Ecto neural progenitor cell (in vitro differentiated cells): ENCODE measurements around the gene BFAR.
"Not testable (repeated sequence)": the region's sequence is repeated elsewhere in the genome, so short reads cannot be mapped to it uniquely, and the experiment has no call there.

Experiments
- DNase-seq: peaks from one replicate; pipeline ENCODE4 v3.0.0-alpha.2; 2018; ENCODE audit warnings: low spot score

The BFAR gene, protein sequence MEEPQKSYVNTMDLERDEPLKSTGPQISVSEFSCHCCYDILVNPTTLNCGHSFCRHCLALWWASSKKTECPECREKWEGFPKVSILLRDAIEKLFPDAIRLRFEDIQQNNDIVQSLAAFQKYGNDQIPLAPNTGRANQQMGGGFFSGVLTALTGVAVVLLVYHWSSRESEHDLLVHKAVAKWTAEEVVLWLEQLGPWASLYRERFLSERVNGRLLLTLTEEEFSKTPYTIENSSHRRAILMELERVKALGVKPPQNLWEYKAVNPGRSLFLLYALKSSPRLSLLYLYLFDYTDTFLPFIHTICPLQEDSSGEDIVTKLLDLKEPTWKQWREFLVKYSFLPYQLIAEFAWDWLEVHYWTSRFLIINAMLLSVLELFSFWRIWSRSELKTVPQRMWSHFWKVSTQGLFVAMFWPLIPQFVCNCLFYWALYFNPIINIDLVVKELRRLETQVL

GRCh38 chr16:14632693-14633569 lies at the start of gene BFAR:
Gene BFAR (plus strand): TSS chr16:14632951. CDS start chr16:14644347, 11,396 bp downstream.
- peak; percentile 99 for DNase-seq

DNA sequence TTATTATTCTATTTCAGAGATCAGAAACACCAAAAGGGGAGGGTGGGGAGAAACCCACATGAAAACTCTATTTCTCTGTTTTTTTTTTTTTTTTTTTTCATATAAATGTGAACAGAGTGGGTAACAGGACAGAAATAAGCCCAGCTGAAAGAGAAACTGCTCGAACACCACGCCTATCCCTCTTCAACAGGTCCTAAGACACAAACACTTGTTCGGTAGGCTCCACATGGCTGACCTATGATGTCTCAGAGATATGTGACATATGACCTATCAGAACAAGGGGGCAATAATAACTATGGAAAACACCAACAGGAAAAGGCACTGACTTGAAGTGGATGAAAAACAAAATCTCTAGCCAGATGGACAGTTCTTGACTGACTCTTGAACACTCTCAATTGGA lies 47.5 kb upstream of the BFAR start:
- DNase-seq: no peak

DNA sequence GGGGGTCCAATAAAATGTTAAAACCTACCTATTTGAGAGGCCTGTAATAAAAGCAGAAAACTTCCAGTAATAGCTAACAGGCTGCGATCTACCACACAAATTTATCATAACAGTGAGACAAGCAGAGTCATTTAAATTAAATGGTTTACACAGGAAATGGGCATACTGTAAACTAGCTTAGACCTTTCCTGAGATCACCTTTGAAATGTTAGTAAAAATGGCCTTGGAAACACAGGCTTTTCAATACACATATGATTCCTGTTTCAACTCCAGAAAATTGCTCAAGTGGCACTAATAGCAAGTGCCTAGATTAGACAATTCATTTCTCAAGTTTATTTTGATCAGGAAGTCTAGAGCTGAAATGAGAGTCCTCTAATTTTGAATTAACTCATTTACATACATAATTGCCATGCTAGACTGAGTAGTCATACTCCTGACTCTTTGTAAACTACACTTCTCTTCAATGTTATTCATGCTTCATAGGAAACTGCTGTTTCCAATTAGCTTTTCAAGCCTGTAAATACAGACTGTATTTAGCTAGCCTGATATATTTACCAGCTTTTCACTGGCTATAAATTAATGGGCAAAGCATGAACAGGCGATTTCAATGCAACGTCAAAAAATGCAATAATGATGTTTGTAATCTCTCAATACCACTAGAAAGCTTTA lies 46.0 kb upstream of the BFAR start:
- DNase-seq: no peak

DNA sequence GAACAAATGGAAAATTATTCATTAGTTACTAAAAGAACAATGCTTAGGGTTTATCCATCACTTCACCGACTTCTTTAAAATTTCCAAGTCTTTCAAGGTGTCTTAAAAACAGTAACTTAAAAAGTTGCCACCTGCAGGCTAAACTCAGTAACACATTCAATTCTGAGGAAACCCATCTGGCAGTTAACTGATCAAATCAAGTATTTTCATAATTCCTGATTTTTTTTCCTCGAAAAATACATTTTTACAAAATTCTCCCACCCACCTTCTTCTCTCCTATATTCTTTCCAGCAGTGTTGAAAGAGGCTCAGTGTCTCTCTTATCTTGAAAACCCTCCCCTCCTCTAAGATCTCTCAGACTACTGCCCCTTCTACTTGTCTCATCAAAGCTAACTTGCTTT lies 32.6 kb upstream of the BFAR start:
- DNase-seq: no peak

GRCh38 chr16:14602443-14602963 lies 30.2 kb upstream of the BFAR start:
- no peak for DNase-seq

- DNase-seq: no peak
Measured at GRCh38 chr16:14606102-14606501, 26.6 kb upstream of the BFAR start.

GRCh38 chr16:14608111-14608566 lies 24.6 kb upstream of the BFAR start:
- DNase-seq: no peak

DNA sequence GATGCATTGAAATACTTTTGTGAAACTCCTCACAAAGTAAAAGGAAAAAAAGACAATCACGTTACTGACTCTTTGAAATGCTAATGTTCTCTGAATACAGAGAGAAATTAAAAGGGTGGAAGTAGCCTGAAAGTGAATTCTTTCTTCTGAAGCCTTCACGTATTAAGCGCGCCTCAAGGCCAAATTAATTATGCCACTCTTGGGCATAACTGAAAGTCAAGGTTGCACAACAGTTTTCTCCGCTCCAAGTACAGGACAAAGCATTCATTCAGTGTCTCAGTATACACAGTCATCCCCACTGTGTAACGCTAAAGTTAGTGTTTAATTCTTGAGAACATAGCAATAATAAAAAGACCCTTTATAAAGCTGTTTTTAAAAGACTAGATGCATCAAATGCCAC lies 24.1 kb upstream of the BFAR start:
- no peak for DNase-seq

DNA sequence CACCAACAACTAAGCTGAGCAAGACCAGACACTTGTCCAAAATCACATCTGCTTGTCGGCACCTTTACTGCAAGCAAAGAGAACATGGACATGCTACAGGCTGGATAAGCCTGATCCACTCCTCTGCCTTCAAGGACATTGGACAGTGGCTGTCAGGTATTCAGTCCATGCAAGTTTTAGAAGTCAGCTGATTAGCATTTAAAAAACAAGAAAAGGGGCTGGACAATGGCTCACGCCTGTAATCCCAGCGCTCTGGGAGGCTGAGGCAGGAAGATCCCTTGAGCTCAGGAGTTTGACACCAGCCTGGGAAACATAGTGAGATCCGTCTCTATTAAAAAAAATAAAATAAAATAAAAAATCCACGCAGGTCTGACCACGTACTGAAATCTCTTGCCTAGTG lies 23.0 kb upstream of the BFAR start:
- DNase-seq: no peak

DNA sequence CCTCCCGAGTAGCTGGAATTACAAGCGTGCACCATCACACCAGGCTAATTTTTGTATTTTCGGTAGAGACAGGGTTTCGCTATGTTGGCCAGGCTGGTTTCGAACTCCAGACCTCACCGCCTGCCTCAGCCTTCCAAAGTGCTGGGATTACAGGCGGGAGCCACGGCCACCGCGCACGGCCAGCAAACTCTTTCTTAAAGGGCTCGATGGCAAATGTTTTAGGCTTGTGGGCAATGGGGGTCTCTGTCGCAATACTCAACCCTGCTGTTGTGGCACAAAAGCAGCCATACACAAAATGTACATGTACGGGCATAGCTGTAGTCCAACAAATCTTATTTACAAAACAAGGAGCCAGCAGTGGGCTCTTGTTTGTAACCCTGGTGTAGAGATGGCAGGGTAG lies 21.1 kb upstream of the BFAR start:
- DNase-seq: no peak

DNA sequence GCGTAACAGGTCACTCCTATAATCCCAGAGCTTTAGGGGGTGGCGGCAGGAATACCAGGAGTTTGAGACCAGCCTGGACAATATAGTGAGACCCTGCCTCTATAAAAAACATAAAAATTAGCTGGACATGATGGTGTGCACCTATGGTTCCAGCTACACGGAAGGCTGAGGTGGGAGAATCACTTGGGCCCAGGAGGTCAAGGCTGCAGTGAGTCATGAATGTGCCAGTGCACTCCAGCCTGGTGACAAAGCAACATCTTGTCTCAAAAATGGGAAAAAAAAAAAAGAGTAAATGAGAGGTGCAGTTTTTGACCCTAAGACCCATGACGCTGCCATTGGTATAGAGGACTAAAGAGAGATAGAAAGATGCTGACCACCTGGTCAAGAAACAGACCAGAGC lies 18.8 kb upstream of the BFAR start:
- no peak for DNase-seq

- no peak for DNase-seq
Measured at GRCh38 chr16:14616280-14616679, 16.5 kb upstream of the BFAR start.

GRCh38 chr16:14618566-14618965 lies 14.2 kb upstream of the BFAR start:
- no peak for DNase-seq

DNA sequence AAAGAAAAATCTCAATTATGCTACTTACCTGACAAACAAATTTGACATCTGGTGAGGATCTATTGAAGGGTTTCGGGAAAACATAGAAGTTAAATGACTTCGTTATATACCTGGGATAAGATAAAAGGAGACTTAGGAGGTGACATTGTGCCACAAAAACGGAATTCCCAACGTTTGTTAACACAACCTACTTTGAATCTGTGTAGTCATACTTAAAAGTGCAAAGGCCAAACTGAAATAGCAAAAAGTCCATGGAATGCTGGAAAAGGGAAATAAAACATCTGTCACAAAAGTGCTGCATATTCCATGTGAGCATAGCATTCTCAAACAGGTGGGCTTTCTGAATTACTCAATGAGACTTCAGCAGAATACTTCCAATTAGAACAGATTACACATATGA lies 5.7 kb upstream of the BFAR start:
- no peak for DNase-seq

DNA sequence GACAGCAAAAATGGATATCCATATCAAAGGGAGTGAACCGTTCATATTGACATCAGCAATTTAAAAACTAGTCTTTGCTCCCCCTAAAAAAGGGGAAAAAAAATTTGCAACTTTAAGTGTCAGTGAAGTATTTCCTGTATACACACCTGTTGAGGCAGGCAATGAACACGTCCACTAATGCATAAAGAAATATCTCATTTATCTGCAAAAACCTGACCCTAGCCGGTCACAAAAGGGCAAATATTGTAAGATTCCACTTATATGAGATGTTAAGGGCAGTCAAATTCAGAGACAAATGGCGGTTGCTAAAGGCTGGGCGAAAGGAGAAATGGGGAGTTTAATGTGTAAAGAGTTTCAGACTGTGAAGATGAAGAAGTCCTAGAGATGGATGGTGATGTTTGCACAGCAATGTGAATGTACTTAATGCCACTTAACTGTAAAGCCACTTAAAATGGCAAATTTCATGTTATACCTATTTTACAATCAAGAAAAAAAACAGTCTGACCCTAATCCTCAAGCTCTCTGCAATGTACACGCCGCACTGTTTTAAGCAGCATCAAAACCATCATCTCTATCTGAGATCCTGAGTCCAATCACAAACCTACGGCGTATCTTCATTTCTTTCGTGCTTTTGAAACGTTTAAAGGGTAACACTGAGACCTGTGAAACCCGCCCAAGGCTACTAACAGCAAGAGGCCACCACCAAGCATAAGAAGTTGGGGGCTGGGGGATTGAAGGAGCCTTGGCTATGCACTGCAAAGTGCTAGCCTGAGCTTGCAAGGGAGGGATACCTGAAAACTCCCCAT lies 3.7 kb upstream of the BFAR start:
- DNase-seq: peak; percentile 50

DNA sequence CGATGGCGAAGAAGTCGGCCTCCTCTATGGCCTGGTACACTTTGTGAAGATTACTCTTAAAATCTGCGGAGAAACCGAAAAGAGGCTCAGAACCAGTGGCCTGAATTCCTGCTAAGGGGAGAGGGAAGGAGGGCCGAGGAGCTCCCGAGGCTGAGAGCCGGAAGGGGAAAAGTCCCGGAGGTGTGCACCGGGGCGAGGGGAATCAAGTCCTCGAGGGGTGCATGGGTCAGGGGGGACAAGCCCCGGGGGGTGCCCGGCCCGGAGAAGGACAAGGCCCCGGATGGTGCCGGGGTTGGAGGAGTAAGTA lies 3.2 kb upstream of the BFAR start:
- DNase-seq: no peak

- peak; percentile 97 for DNase-seq
Measured at GRCh38 chr16:14629919-14630619, 2.7 kb upstream of the BFAR start, which contains the start of gene PARN. Gene PARN (minus strand): TSS chr16:14630260. CDS start chr16:14630125, 135 bp downstream.

- DNase-seq: not testable (repeated sequence)
Measured at GRCh38 chr16:14630620-14631330, 2.0 kb upstream of the BFAR start.

DNA sequence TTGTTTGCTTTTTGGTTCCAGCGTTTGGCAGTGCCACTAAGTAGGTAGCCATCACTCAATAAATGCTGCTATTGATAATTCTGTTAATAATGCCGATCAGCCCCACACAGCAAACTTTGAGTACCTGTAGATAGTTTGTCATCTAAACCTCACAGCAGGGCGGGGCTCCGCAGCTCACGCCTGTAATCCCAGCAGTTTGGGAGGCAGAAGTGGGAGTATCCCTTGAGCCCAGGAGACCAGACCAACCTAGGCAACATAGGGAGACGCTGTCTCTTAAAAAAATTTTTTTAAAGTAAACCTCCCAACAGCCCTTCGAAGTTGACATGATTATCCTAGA lies 1.6 kb downstream of the BFAR start:
- no peak for DNase-seq
